ENCODE results near the gene CAPN1. TPM values are rescaled to one million over a fixed set of nuclear protein-coding genes. Genes with fewer than 3 reads are reported as not detected.

Gene CAPN1
- total RNA-seq, result 130 and 324 TPM in 2 replicates

DNA sequence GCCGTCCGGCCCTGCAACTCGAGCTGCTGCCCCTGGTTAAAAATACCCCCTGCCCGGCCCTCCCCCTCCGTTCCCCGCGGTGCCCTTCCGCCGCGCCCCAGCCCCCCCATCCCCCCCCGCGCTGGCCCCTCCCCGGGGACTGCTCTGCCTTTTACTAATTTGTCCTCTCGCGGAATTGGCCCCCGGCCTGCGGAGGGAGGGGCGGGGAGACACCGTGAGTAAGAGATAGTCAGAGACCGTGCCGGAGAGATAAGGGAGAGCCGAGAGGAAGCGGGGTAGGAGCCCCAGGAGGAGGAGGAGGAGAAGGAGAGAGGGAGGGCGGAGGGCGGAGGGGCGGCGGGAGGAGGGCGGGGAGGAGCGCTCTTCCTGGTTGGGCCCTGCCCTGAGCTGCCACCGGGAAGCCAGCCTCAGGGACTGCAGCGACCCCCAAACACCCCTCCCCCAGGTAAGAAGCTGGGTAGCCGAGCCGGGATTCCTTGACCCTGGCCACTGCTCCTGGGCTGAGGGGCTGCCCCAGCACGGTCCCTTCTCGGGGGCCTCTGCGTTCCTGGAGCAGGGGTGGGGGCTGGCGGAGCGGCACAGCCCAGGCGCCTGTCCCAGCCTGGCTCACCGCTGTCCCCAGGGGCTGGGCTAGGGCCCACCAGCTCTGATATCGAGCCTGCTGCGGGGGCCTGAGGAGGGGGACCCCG is at the start of gene CAPN1:
Gene CAPN1 (plus strand): TSS at position 360 of the 689 bp plus-strand sequence. CDS start 774 bp downstream, outside the sequence.

DNA sequence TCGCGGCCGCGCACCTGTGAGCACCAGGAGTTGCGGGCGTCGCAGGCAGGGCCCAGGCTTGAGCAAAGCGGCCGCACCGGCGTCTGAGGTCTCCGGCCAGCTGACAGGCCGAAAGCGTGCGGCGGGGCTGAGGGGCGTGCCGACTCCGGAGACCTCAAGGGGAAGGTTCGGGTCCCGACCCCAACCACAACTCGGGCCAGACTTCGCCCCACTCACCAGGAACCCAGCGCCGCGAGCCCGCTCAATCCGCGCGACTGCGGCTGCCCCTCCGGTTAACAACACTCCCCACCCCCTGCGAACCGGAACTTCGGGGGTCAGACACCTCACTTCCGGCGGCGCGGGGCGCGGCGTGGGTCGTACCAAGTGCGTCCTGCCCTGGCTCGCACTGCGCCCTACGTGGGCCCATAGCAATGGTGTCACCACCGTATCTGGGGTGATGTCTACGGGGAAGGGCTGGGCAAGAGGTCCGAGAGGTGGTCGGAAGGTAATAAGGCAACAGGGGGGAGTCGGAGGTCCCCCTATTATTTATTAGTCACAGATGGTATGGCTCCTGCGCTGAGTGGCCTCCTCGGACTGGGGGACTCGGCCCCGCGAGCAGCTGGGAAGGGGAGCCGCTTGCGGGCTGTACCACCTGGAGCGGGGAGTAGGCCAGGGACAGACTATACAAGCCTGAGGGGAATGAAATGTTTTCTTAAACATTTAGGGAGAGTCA is 47.3 kb upstream of the CAPN1 start, which contains the start of gene SYVN1:
Gene SYVN1 (minus strand): TSS at position 280 of the 712 bp plus-strand sequence. CDS start 918 bp downstream, outside the sequence.

DNA sequence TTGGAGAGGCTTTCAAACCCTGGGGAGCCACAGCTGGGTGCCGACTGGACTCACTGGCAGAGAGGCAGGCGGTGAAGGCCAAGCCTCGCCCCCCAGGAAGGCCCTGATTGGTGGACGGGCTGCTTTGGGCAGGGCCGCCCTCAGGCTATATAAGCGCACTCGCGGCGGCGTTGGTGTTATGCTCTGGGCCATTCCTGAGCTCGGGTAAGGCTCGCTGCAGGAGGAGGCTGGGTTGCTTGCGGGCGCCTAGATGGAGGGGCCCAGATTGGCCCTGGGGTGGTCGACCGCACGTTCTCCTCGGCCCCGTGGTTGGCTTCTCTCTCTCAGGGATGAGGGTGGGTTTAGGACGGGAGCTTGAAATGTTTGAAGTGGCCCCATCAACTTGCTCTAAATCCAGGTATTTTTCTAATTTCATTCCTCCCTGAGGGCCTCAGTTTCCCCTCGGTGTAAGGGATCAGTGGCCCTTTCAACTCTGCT is 11.6 kb upstream of the CAPN1 start, which contains the start of gene SPDYC:
Gene SPDYC (plus strand): TSS at position 176 of the 477 bp plus-strand sequence. CDS start 1,125 bp downstream, outside the sequence.

Other genes starting within 250 kb of the CAPN1 start
- not detected in 2 replicates for gene GPHA2, start 246.0 kb upstream of the CAPN1 start, total RNA-seq
- not detected in 2 replicates for gene MAJIN, start 209.8 kb upstream of the CAPN1 start, total RNA-seq
- gene BATF2, start 185.0 kb upstream of the CAPN1 start, total RNA-seq, result 0.34 and 0.57 TPM in 2 replicates
- 60.5 and 67.8 TPM in 2 replicates for gene ARL2, start 167.8 kb upstream of the CAPN1 start, total RNA-seq
- gene SNX15, start 154.5 kb upstream of the CAPN1 start, total RNA-seq, result 14.6 and 19.8 TPM in 2 replicates
- 10.1 and 12.0 TPM in 2 replicates for gene SAC3D1, start 140.7 kb upstream of the CAPN1 start, total RNA-seq
- 5.8 and 7.2 TPM in 2 replicates for gene NAALADL1, start 123.4 kb upstream of the CAPN1 start, total RNA-seq
- under 0.01 and 0.14 TPM in 2 replicates for gene CDCA5, start 97.9 kb upstream of the CAPN1 start, total RNA-seq
- 41.0 and 64.6 TPM in 2 replicates for gene ZFPL1, start 97.7 kb upstream of the CAPN1 start, total RNA-seq
- 97.1 and 98.5 TPM in 2 replicates for gene VPS51, start 85.7 kb upstream of the CAPN1 start, total RNA-seq
- 21.9 and 24.6 TPM in 2 replicates for gene TM7SF2, start 70.1 kb upstream of the CAPN1 start, total RNA-seq
- gene ZNHIT2, start 64.2 kb upstream of the CAPN1 start, total RNA-seq, result 11.1 and 22.2 TPM in 2 replicates
- 177 and 362 TPM in 2 replicates for gene FAU, start 59.8 kb upstream of the CAPN1 start, total RNA-seq
- gene MRPL49, start 59.6 kb upstream of the CAPN1 start, total RNA-seq, result 30.1 and 48.9 TPM in 2 replicates
- gene SYVN1, start 47.4 kb upstream of the CAPN1 start, total RNA-seq, result 24.9 and 39.7 TPM in 2 replicates
- gene SPDYC, start 11.7 kb upstream of the CAPN1 start, total RNA-seq, result not detected in 2 replicates
- gene POLA2, start 80.0 kb downstream of the CAPN1 start, total RNA-seq, result 1.0 and 3.6 TPM in 2 replicates
- 3.8 and 6.0 TPM in 2 replicates for gene CDC42EP2, start 132.9 kb downstream of the CAPN1 start, total RNA-seq
- gene DPF2, start 151.9 kb downstream of the CAPN1 start, total RNA-seq, result 22.9 and 35.4 TPM in 2 replicates
- gene TIGD3, start 172.8 kb downstream of the CAPN1 start, total RNA-seq, result under 0.01 TPM in 2 replicates
- 0.57 and 0.68 TPM in 2 replicates for gene SLC25A45, start 200.7 kb downstream of the CAPN1 start, total RNA-seq
- 21.5 and 76.2 TPM in 2 replicates for gene FRMD8, start 204.7 kb downstream of the CAPN1 start, total RNA-seq
- 50.2 and 178 TPM in 2 replicates for gene NEAT1, start 240.9 kb downstream of the CAPN1 start, total RNA-seq